ENCODE measurements around the gene ANKS4B.

DNA sequence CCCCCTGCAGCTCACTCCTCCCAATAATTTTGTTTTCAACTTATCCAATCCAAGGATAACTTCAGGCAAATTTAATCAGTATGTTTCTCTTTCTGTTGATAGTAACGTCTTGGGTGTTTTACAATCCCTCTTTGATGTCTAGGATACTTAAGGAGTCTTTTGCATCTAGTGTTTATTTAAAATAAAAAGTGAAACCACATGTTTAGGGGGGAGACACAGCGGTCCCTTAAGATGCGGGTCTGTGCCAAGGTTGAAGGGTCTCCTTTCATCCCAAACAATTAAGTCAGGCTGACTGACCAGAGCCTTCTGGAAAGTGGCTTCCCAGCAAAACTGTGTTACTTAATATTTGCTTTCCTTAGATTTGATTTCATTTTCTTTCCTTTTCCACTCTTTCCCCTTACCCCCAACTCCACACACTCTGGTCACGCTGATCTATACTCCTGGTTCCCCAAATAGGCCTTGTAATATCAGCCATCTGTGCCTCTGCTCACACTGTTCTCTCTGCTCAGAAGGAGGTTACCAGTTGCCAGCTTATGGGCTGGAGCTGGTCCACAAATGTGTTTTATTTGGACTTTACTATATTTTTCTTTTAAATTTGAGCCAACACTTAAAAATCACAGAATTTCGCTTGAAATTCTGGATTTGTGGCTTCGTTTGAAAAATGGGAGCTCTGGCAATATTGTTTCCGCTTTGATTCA is 11.2 kb downstream of the ANKS4B start:
- TF ChIP-seq, protein P1, sequence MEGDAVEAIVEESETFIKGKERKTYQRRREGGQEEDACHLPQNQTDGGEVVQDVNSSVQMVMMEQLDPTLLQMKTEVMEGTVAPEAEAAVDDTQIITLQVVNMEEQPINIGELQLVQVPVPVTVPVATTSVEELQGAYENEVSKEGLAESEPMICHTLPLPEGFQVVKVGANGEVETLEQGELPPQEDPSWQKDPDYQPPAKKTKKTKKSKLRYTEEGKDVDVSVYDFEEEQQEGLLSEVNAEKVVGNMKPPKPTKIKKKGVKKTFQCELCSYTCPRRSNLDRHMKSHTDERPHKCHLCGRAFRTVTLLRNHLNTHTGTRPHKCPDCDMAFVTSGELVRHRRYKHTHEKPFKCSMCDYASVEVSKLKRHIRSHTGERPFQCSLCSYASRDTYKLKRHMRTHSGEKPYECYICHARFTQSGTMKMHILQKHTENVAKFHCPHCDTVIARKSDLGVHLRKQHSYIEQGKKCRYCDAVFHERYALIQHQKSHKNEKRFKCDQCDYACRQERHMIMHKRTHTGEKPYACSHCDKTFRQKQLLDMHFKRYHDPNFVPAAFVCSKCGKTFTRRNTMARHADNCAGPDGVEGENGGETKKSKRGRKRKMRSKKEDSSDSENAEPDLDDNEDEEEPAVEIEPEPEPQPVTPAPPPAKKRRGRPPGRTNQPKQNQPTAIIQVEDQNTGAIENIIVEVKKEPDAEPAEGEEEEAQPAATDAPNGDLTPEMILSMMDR (IDR thresholded peaks at IDR 0.05), result no peak
- TF ChIP-seq POLR2A (IDR thresholded peaks at IDR 0.05), result no peak

All from esophagus squamous epithelium (tissue), 4 donors.